HG03175 (cell line): ENCODE results near the gene HEXIM2.
A peak's percentile ranks its signal among the peaks of the same experiment; 100 is the strongest.

ENCODE experiments used
- ATAC-seq: cut with Tn5 transposase; IDR thresholded peaks from one replicate; pipeline ENCODE4 v1.9.1; 2021; ENCODE audit warnings: mild to moderate bottlenecking, moderate library complexity; ENCODE audit not compliant: unreplicated experiment

Gene HEXIM2

GRCh38 chr17:45127548-45128300, 34.0 kb upstream of the HEXIM2 start:
- ATAC-seq: no peak

GRCh38 chr17:45128331-45128730, 33.3 kb upstream of the HEXIM2 start:
- ATAC-seq: no peak

GRCh38 chr17:45128989-45129388, 32.7 kb upstream of the HEXIM2 start:
- no peak for ATAC-seq

GRCh38 chr17:45129426-45129939, 32.2 kb upstream of the HEXIM2 start:
- no peak for ATAC-seq

- no peak for ATAC-seq
These were observed 31.6 kb upstream of the HEXIM2 start for GRCh38 chr17:45129940-45130680.

- no peak for ATAC-seq
These were observed 30.7 kb upstream of the HEXIM2 start for GRCh38 chr17:45130681-45131615.

- ATAC-seq: no peak
These were observed 29.9 kb upstream of the HEXIM2 start for GRCh38 chr17:45131616-45132319.

GRCh38 chr17:45132320-45132571, 29.4 kb upstream of the HEXIM2 start, which contains the start of gene PLCD3:
Gene PLCD3, minus strand, starts transcription at chr17:45132515. Its CDS starts 105 bp downstream, at chr17:45132410.
- no peak for ATAC-seq

- ATAC-seq: no peak
These were observed 28.9 kb upstream of the HEXIM2 start for GRCh38 chr17:45132572-45133463.

GRCh38 chr17:45135192-45135977, 26.3 kb upstream of the HEXIM2 start, which contains the start of gene ACBD4:
Gene ACBD4, plus strand, starts transcription at chr17:45135687. Its CDS starts 458 bp downstream, at chr17:45136145.
- ATAC-seq: peak; percentile 82

GRCh38 chr17:45135978-45136791, 25.5 kb upstream of the HEXIM2 start:
- ATAC-seq: no peak

GRCh38 chr17:45136846-45137560, 24.7 kb upstream of the HEXIM2 start:
- ATAC-seq: no peak

- no peak for ATAC-seq
These were observed 23.9 kb upstream of the HEXIM2 start for GRCh38 chr17:45137561-45138305.

GRCh38 chr17:45138911-45139532, 22.7 kb upstream of the HEXIM2 start:
- ATAC-seq: no peak

- no peak for ATAC-seq
These were observed 22.1 kb upstream of the HEXIM2 start for GRCh38 chr17:45139533-45139920.

GRCh38 chr17:45143094-45143670, 18.5 kb upstream of the HEXIM2 start:
- no peak for ATAC-seq
